ENCODE measurements around the gene LCE3A.

Gene LCE3A

GRCh38 chr1:152599934-152600333, 23.0 kb downstream of the LCE3A start, which contains the start of gene LCE3C:
Gene LCE3C (plus strand): TSS chr1:152600234. CDS start chr1:152600732, 498 bp downstream.
- TF ChIP-seq GATA2 (IDR thresholded peaks at IDR 0.05; ENCODE audit: low read depth, low read length): no peak
- TF ChIP-seq GATA3 (IDR thresholded peaks at IDR 0.05; ENCODE audit: low read depth, low read length): no peak

- TF ChIP-seq GATA2 (IDR thresholded peaks at IDR 0.05; ENCODE audit: low read depth, low read length) (no peak), GATA3 (IDR thresholded peaks at IDR 0.05; ENCODE audit: low read depth, low read length) (no peak)
These were observed 25.9 kb downstream of the LCE3A start for GRCh38 chr1:152596986-152597385.

GRCh38 chr1:152585586-152585985, 37.3 kb downstream of the LCE3A start:
- TF ChIP-seq GATA3 (IDR thresholded peaks at IDR 0.05; ENCODE audit: low read depth, low read length) (no peak), GATA2 (IDR thresholded peaks at IDR 0.05; ENCODE audit: low read depth, low read length) (no peak)

GRCh38 chr1:152582647-152583046, 40.3 kb downstream of the LCE3A start:
- TF ChIP-seq GATA3 (IDR thresholded peaks at IDR 0.05; ENCODE audit: low read depth, low read length): no peak

GRCh38 chr1:152580433-152580832, 42.5 kb downstream of the LCE3A start, which contains the start of gene LCE3D:
Gene LCE3D (minus strand): TSS chr1:152580516. CDS start chr1:152579936, 580 bp downstream.
- TF ChIP-seq GATA2 (IDR thresholded peaks at IDR 0.05; ENCODE audit: low read depth, low read length) (no peak), GATA3 (IDR thresholded peaks at IDR 0.05; ENCODE audit: low read depth, low read length) (no peak)

GRCh38 chr1:152577168-152577567, 45.7 kb downstream of the LCE3A start:
- TF ChIP-seq GATA3 (IDR thresholded peaks at IDR 0.05; ENCODE audit: low read depth, low read length) (no peak), GATA2 (IDR thresholded peaks at IDR 0.05; ENCODE audit: low read depth, low read length) (no peak)

Data from SH-SY5Y (cell line).